ENCODE results near the gene PDGFD. TPM values are rescaled to one million over a fixed set of nuclear protein-coding genes. Genes with fewer than 3 reads are reported as not detected.

The PDGFD gene
- polyA plus RNA-seq, 1 of the 3 experiments (the other 2 are of a cell fraction), result 4.8 TPM

DNA sequence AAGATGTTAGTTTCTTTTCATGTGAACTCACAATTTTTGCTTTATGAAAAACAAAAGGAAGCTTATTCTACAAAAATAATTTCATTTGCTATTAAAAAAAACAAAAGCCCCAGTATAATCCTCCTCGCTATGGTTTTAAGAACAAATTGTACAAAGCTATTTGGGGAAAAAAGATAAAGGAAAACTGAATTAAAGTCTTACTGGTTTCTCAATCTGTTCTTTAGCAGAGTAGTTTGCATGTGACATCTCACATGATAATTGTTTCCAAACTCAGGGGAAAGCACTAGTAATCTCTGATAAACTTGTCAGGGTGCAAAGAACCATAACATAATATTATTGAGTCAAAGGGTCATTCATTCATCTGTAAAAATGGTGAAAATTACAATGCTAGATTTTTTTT lies 130.4 kb downstream of the PDGFD start:
- no peak for DNase-seq
- CTCF ChIA-PET, result no interaction called here
- Histone ChIP-seq H3K9ac (no peak overlapping the region), H3K36me3 (replicated peaks in 1 of 2; ENCODE audit: control insufficient read depth in 1 of 2, insufficient read depth in 2 of 2, low read length in 1 of 2) (no peaks in the 10 kb centered on the region), H3K4me2 (no peak overlapping the region), H3K27ac (ENCODE audit: low read depth in 2 of 2, low read length in 1 of 2) (no peak overlapping the region; a peak in 1 of 4 replicates), H3F3A (replicated peaks; ENCODE audit: insufficient read depth) (no peaks in the 10 kb centered on the region), H4K20me1 (ENCODE audit: insufficient read depth) (no peaks in the 10 kb centered on the region), H3K4me1 (ENCODE audit: control insufficient read depth in 1 of 2, insufficient read depth in 2 of 2, low read depth in 1 of 2, low read length in 1 of 2) (peaks cover 0 to 6% of the 10 kb centered on the region in 2 experiments; a peak in 2 of 4 replicates), H2AFZ (ENCODE audit: low read depth) (0 out of 2 replicates have a peak overlapping the region, but pooled peaks have one; percentile 44), H3K79me2 (ENCODE audit: insufficient read depth) (no peaks in the 10 kb centered on the region), H3K4me3 (ENCODE audit: low read depth in 2 of 2, low read length in 1 of 2) (no peak overlapping the region), H3K9me2 (0 out of 2 replicates have a peak, but pooled peaks cover 3% of the 10 kb centered on the region), H3K27me3 (ENCODE audit: insufficient read depth) (no peaks in the 10 kb centered on the region), H3K9me3 (no peaks in the 10 kb centered on the region)
- WGBS (ENCODE audit: low lambda C conversion rate), result 59% methylated on average over 1 of the region's 1 CpG
- POLR2A ChIA-PET, result no interaction called here
- TF ChIP-seq MEF2A (IDR thresholded peaks at IDR 0.05; ENCODE audit: borderline replicate concordance, low read depth) (no peak), ELF1 (IDR thresholded peaks at IDR 0.05) (no peak), FOXJ3 (CRISPR knock-in tag; IDR thresholded peaks at IDR 0.05) (no peak), NFIC (IDR thresholded peaks at IDR 0.05; ENCODE audit: borderline replicate concordance) (no peak), USF2 (IDR thresholded peaks at IDR 0.05; ENCODE audit: borderline replicate concordance, low read depth, low read length) (no peak), FOSL2 (IDR thresholded peaks at IDR 0.05; ENCODE audit: borderline replicate concordance, low read depth) (no peak), REST (IDR thresholded peaks at IDR 0.05; ENCODE audit: low read depth, low read length) (no peak), CHD2 (IDR thresholded peaks at IDR 0.05; ENCODE audit: low read length, partially characterized antibody) (no peak), CTCF (IDR thresholded peaks at IDR 0.05) (no peak), NRF1 (IDR thresholded peaks at IDR 0.05; ENCODE audit: low read depth, low read length) (no peak), GABPA (IDR thresholded peaks at IDR 0.05; ENCODE audit: low read depth) (no peak)
- TF ChIP-seq, protein P1, sequence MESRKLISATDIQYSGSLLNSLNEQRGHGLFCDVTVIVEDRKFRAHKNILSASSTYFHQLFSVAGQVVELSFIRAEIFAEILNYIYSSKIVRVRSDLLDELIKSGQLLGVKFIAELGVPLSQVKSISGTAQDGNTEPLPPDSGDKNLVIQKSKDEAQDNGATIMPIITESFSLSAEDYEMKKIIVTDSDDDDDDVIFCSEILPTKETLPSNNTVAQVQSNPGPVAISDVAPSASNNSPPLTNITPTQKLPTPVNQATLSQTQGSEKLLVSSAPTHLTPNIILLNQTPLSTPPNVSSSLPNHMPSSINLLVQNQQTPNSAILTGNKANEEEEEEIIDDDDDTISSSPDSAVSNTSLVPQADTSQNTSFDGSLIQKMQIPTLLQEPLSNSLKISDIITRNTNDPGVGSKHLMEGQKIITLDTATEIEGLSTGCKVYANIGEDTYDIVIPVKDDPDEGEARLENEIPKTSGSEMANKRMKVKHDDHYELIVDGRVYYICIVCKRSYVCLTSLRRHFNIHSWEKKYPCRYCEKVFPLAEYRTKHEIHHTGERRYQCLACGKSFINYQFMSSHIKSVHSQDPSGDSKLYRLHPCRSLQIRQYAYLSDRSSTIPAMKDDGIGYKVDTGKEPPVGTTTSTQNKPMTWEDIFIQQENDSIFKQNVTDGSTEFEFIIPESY (IDR thresholded peaks at IDR 0.05; ENCODE audit: borderline replicate concordance, low read depth), result no peak
